A549 (cell line): Measurements from ENCODE around the gene CNTF. TPM values are rescaled to one million over a fixed set of nuclear protein-coding genes. Genes with fewer than 3 reads are reported as not detected.
A peak's percentile ranks its signal among the peaks of the same experiment; 100 is the strongest.

Experiments used
- ATAC-seq, 2 experiments: fragments of 200-7000 bp in 1 of 2; fragments of >200 bp in 1 of 2; cut with Nextera tagmentation in 1 of 2; cut with Tn5 transposase in 1 of 2; 3 replicates each; pipeline versions ENCODE4 v1.8.0 to v1.9.1; 2018 to 2020; ENCODE audit warnings: mild to moderate bottlenecking in 1 of 2, moderate library complexity in 1 of 2
- CTCF ChIA-PET: fragments of 300-600 bp; sonication (Branson Sonifier 250); formaldehyde crosslinking; extraction: SDS; loops from one replicate; lab custom pipeline; 2021; ENCODE audit warnings: antibody characterized with exemption, inconsistent platforms; lab: Yijun Ruan, JAX
- POLR2A ChIA-PET: fragments of 350-600 bp; formaldehyde crosslinking; extraction: SDS; loops from one replicate; lab custom pipeline; 2021; ENCODE audit warnings: antibody characterized with exemption, inconsistent platforms; lab: Yijun Ruan, JAX
- DNase-seq, 2 experiments: peaks; one replicate each; pipeline versions ENCODE4 v3.0.0 to v3.0.0-alpha.2; 2011 to 2016; ENCODE audit warnings: low read depth in 1 of 2, low spot score in 1 of 2
- FAIRE-seq: peaks from 2 replicates; lab custom pipeline; 2011; peaks lifted over from hg19 to GRCh38; lab: Jason Lieb, UNC
- H3K27ac ChIP-seq, 2 experiments: fragments of >200 bp; sonication (Bioruptor Twin); formaldehyde crosslinking; 3 replicates each; pipeline ENCODE4 v1.5.1; 2016 to 2017
- H3K4me1 ChIP-seq: fragments of >200 bp; sonication (Bioruptor Twin); formaldehyde crosslinking; 3 replicates; pipeline ENCODE4 v1.6.1; 2016
- H3K4me2 ChIP-seq: fragments of >200 bp; sonication (Bioruptor Twin); formaldehyde crosslinking; 3 replicates; pipeline ENCODE4 v1.6.1; 2016
- H3K4me3 ChIP-seq: fragments of >200 bp; sonication (Bioruptor Twin); formaldehyde crosslinking; 3 replicates; pipeline ENCODE4 v1.5.1; 2016
- H3K9me3 ChIP-seq: fragments of >200 bp; sonication (Bioruptor Twin); formaldehyde crosslinking; 3 replicates; pipeline ENCODE4 v1.6.1; 2016
- CBX2 ChIP-seq: fragments of 200-600 bp; sonication (generic); IDR thresholded peaks from 2 replicates; pipeline ENCODE4 v1.6.1; 2016; ENCODE audit warnings: low read depth, mild to moderate bottlenecking, borderline replicate concordance
- CHD2 ChIP-seq: fragments of 150-350 bp; IDR thresholded peaks from 2 replicates; pipeline ENCODE4 v1.6.1; 2014; ENCODE audit warnings: low read length; ENCODE audit not compliant: partially characterized antibody
- E2F6 ChIP-seq: IDR thresholded peaks from 2 replicates; pipeline ENCODE4 v1.6.1; 2012; ENCODE audit warnings: low read depth, borderline replicate concordance
- EHMT2 ChIP-seq: fragments of 200-600 bp; sonication (generic); IDR thresholded peaks from 2 replicates; pipeline ENCODE4 v1.6.1; 2016; ENCODE audit warnings: antibody characterized with exemption, low read depth, mild to moderate bottlenecking, moderate library complexity
- FOSB ChIP-seq: fragments of 250-450 bp; sonication (Bioruptor Pico); IDR thresholded peaks from 2 replicates; pipeline ENCODE4 v1.5.0; 2020; ENCODE audit warnings: mild to moderate bottlenecking, moderate library complexity
- HMGXB4 ChIP-seq: fragments of 250-450 bp; sonication (Bioruptor Pico); IDR thresholded peaks from 2 replicates; pipeline ENCODE4 v1.5.0; 2021; ENCODE audit warnings: mild to moderate bottlenecking, moderate library complexity, borderline replicate concordance
- HOXB13 ChIP-seq: fragments of 250-450 bp; sonication (Bioruptor Pico); IDR thresholded peaks from 2 replicates; pipeline ENCODE4 v1.5.0; 2020; ENCODE audit warnings: low read depth, mild to moderate bottlenecking, moderate library complexity
- HOXB5 ChIP-seq: fragments of 250-450 bp; sonication (Bioruptor Pico); IDR thresholded peaks from 2 replicates; pipeline ENCODE4 v1.5.0; 2020; ENCODE audit warnings: mild to moderate bottlenecking, moderate library complexity
- JUN ChIP-seq, 2 experiments: fragments of >200 bp; sonication (Bioruptor Twin); formaldehyde crosslinking; IDR thresholded peaks; 2 replicates in 1 of 2; 3 replicates in 1 of 2; pipeline ENCODE4 v1.6.1; 2016 to 2017
- KDM1A ChIP-seq: fragments of 200-600 bp; sonication (generic); IDR thresholded peaks from 2 replicates; pipeline ENCODE4 v1.6.1; 2016; ENCODE audit warnings: low read depth, mild to moderate bottlenecking
- MAFK ChIP-seq: fragments of 450-650 bp; IDR thresholded peaks from 2 replicates; pipeline ENCODE4 v1.6.1; 2014; ENCODE audit not compliant: partially characterized antibody
- NPAS2 ChIP-seq: fragments of 250-450 bp; sonication (Bioruptor Pico); IDR thresholded peaks from 2 replicates; pipeline ENCODE4 v1.8.0; 2022; ENCODE audit warnings: mild to moderate bottlenecking, moderate library complexity, borderline replicate concordance
- NR3C1 ChIP-seq: fragments of >200 bp; sonication (Bioruptor Twin); formaldehyde crosslinking; IDR thresholded peaks from 3 replicates; pipeline ENCODE4 v1.6.1; 2017
- POLR2AphosphoS2 ChIP-seq: conservative IDR thresholded peaks from 2 replicates; pipeline ENCODE4 v1.6.1; 2012; ENCODE audit warnings: low read length, improper control_type of control experiment, inconsistent platforms
- SMC3 ChIP-seq: fragments of >200 bp; sonication (Bioruptor Twin); formaldehyde crosslinking; IDR thresholded peaks from 3 replicates; pipeline ENCODE4 v1.6.1; 2018; ENCODE audit warnings: inconsistent platforms
- TFCP2L1 ChIP-seq: fragments of 250-450 bp; sonication (Bioruptor Pico); IDR thresholded peaks from 2 replicates; pipeline ENCODE4 v1.5.0; 2021; ENCODE audit warnings: mild to moderate bottlenecking
- WGBS: methylation state at CpG from one replicate; pipeline ENCODE4 v1.1.6; 2017; ENCODE audit errors: missing lambda C conversion rate; 5-methylcytosine and 5-hydroxymethylcytosine counted together
- polyA plus RNA-seq, 4 experiments: library from polyadenylated mRNA; depleted of rRNA in 3 of 4; stranded (reverse); fragments of >200 nt; fragmentation: RNase III in 1 of 4; extraction: RNeasy Plus Mini Kit Qiagen cat#74134 plus additional on column Dnase treatment in 1 of 4; gene quantifications; 2 replicates in 3 of 4; 3 replicates in 1 of 4; pipeline ENCODE4 v1.2.3, GENCODE V29; 2011 to 2017
- TF ChIP-seq, protein P1 (sequence below): fragments of >200 bp; sonication (Bioruptor Twin); formaldehyde crosslinking; IDR thresholded peaks from 3 replicates; pipeline ENCODE4 v1.5.1; 2016
- TF ChIP-seq, protein P2 (sequence below): IDR thresholded peaks from 2 replicates; pipeline ENCODE4 v1.6.1; 2012
- TF ChIP-seq, protein P3 (sequence below): fragments of 150-350 bp; IDR thresholded peaks from 2 replicates; pipeline ENCODE4 v1.6.1; 2014; ENCODE audit warnings: low read depth, mild to moderate bottlenecking, low read length

Gene CNTF
- polyA plus RNA-seq, 2 of the 4 experiments (the other 2 are of a cell fraction) = 1.3 TPM

- no peak for TF ChIP-seq NPAS2 (CRISPR knock-in tag)
- TF ChIP-seq EHMT2 = no peak
- no peak for TF ChIP-seq SMC3
- TF ChIP-seq E2F6 = no peak
- no peak for TF ChIP-seq HOXB5
- TF ChIP-seq CHD2 = no peak
- no peak for TF ChIP-seq HMGXB4
- TF ChIP-seq, protein P1, sequence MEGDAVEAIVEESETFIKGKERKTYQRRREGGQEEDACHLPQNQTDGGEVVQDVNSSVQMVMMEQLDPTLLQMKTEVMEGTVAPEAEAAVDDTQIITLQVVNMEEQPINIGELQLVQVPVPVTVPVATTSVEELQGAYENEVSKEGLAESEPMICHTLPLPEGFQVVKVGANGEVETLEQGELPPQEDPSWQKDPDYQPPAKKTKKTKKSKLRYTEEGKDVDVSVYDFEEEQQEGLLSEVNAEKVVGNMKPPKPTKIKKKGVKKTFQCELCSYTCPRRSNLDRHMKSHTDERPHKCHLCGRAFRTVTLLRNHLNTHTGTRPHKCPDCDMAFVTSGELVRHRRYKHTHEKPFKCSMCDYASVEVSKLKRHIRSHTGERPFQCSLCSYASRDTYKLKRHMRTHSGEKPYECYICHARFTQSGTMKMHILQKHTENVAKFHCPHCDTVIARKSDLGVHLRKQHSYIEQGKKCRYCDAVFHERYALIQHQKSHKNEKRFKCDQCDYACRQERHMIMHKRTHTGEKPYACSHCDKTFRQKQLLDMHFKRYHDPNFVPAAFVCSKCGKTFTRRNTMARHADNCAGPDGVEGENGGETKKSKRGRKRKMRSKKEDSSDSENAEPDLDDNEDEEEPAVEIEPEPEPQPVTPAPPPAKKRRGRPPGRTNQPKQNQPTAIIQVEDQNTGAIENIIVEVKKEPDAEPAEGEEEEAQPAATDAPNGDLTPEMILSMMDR = no peak
- no peak for TF ChIP-seq CBX2
- TF ChIP-seq JUN (IDR thresholded peaks at IDR 0.05) = no peak
- no peak for TF ChIP-seq HOXB13 (CRISPR knock-in tag)
- no peak for TF ChIP-seq POLR2AphosphoS2
- no peak for TF ChIP-seq NR3C1
- TF ChIP-seq FOSB (CRISPR knock-in tag) = no peak
- no peak for TF ChIP-seq TFCP2L1 (CRISPR knock-in tag)
- TF ChIP-seq, protein P2, sequence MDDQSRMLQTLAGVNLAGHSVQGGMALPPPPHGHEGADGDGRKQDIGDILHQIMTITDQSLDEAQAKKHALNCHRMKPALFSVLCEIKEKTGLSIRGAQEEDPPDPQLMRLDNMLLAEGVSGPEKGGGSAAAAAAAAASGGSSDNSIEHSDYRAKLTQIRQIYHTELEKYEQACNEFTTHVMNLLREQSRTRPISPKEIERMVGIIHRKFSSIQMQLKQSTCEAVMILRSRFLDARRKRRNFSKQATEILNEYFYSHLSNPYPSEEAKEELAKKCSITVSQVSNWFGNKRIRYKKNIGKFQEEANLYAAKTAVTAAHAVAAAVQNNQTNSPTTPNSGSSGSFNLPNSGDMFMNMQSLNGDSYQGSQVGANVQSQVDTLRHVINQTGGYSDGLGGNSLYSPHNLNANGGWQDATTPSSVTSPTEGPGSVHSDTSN = no peak
- no peak for TF ChIP-seq KDM1A
- 89% methylated on average over 2 of the region's 2 CpGs for WGBS
- no peak overlapping the region for H3K4me2 ChIP-seq
- DNase-seq (no peak), ATAC-seq (no peak), FAIRE-seq (no peak)
- H3K9me3 ChIP-seq = no peaks in the 10 kb centered on the region
- no peak overlapping the region for H3K4me3 ChIP-seq
- CTCF ChIA-PET = interaction anchor here (0.6 kb wide), 1 partner anchor 1156 kb away, joined by 3 read pairs; no protein-coding TSS in a partner anchor
- no peak overlapping the region for H3K27ac ChIP-seq
- POLR2A ChIA-PET = no interaction called here
- no peaks in the 10 kb centered on the region for H3K4me1 ChIP-seq
These were observed 9.2 kb upstream of the CNTF start for GRCh38 chr11:58613228-58613627.

GRCh38 chr11:58615559-58615958, 6.9 kb upstream of the CNTF start:
- TF ChIP-seq MAFK = peak; percentile 88
- TF ChIP-seq, protein P3, sequence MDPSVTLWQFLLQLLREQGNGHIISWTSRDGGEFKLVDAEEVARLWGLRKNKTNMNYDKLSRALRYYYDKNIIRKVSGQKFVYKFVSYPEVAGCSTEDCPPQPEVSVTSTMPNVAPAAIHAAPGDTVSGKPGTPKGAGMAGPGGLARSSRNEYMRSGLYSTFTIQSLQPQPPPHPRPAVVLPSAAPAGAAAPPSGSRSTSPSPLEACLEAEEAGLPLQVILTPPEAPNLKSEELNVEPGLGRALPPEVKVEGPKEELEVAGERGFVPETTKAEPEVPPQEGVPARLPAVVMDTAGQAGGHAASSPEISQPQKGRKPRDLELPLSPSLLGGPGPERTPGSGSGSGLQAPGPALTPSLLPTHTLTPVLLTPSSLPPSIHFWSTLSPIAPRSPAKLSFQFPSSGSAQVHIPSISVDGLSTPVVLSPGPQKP = no peak
- H3K4me2 ChIP-seq = no peak overlapping the region
- FAIRE-seq = no peak
- ATAC-seq = no peak
- POLR2A ChIA-PET = no interaction called here
- no peak overlapping the region for H3K4me3 ChIP-seq
- no peaks in the 10 kb centered on the region for H3K4me1 ChIP-seq
- CTCF ChIA-PET = no interaction called here
- DNase-seq = no peak
- H3K27ac ChIP-seq = no peak overlapping the region
- no peaks in the 10 kb centered on the region for H3K9me3 ChIP-seq
- WGBS = 81% methylated on average over 1 of the region's 1 CpG
